Fibroblast of mammary gland (primary cell): ENCODE results near the gene DYNLT4.

Experiments used
- DNase-seq: peaks from one replicate; pipeline ENCODE4 v3.0.0-alpha.2; 2010; ENCODE audit warnings: low read depth
- H3K4me3 ChIP-seq: 2 replicates; pipeline ENCODE4 v1.5.1; 2011; ENCODE audit warnings: low read depth, mild to moderate bottlenecking, low read length, moderate library complexity; ENCODE audit not compliant: control insufficient read depth
- CTCF ChIP-seq: conservative IDR thresholded peaks from 2 replicates; pipeline ENCODE4 v1.5.1; 2011; ENCODE audit warnings: low read depth, low read length, inconsistent platforms; ENCODE audit not compliant: control insufficient read depth, insufficient read depth

Gene DYNLT4

GRCh38 chr1:44808063-44808937 lies 1.1 kb upstream of the DYNLT4 start, which contains the start of gene BTBD19:
TSS of gene BTBD19 (plus strand) at chr1:44808523. CDS start at chr1:44808821, 298 bp downstream.
- no peak for TF ChIP-seq CTCF
- peak within 1 kb of the TSS; percentile 42 for H3K4me3 ChIP-seq
- DNase-seq = peak; percentile 89

GRCh38 chr1:44807364-44808062 lies 362 bp upstream of the DYNLT4 start:
- peak; percentile 100 for DNase-seq
- TF ChIP-seq CTCF = no peak
- no peak overlapping the region for H3K4me3 ChIP-seq

- no peak for DNase-seq
- H3K4me3 ChIP-seq = no peak overlapping the region
- TF ChIP-seq CTCF = no peak
Measured at GRCh38 chr1:44806025-44806703, 987 bp downstream of the DYNLT4 start.

- H3K4me3 ChIP-seq = no peak overlapping the region
- no peak for DNase-seq
- TF ChIP-seq CTCF = peak; percentile 4
Measured at GRCh38 chr1:44805311-44806024, 1.7 kb downstream of the DYNLT4 start.

GRCh38 chr1:44803312-44804095 lies 3.6 kb downstream of the DYNLT4 start:
- TF ChIP-seq CTCF = no peak
- peak overlapping the region; percentile 4 for H3K4me3 ChIP-seq
- DNase-seq = no peak
